Adrenal gland (tissue), 5 donors: ENCODE measurements around the gene ERBIN.

Source experiments
- POLR2A ChIP-seq, 2 donors: fragments of 450-650 bp; IDR thresholded peaks; one replicate each; pipeline ENCODE4 v1.6.1; 2017; ENCODE audit warnings: antibody characterized with exemption in 2 of 2, mild to moderate bottlenecking in 2 of 2, moderate library complexity in 1 of 2
- TF ChIP-seq, protein P1 (sequence below), 6 experiments: fragments of 450-650 bp in 4 of 6; fragments of 200-600 bp in 2 of 6; sonication (generic) in 1 of 6; IDR thresholded peaks; 1 replicate in 5 of 6; 2 replicates in 1 of 6; pipeline versions ENCODE4 v1.5.1 to v1.8.0; 2016 to 2021; ENCODE audit warnings: antibody characterized with exemption in 6 of 6, mild to moderate bottlenecking in 2 of 6, moderate library complexity in 1 of 6
- donor health status: DM: no; HTN: no; CAD: no.

GRCh38 chr5:65989158-65989557 is 62.8 kb downstream of the ERBIN start:
- TF ChIP-seq POLR2A (IDR thresholded peaks at IDR 0.05): no peak
- TF ChIP-seq, protein P1, sequence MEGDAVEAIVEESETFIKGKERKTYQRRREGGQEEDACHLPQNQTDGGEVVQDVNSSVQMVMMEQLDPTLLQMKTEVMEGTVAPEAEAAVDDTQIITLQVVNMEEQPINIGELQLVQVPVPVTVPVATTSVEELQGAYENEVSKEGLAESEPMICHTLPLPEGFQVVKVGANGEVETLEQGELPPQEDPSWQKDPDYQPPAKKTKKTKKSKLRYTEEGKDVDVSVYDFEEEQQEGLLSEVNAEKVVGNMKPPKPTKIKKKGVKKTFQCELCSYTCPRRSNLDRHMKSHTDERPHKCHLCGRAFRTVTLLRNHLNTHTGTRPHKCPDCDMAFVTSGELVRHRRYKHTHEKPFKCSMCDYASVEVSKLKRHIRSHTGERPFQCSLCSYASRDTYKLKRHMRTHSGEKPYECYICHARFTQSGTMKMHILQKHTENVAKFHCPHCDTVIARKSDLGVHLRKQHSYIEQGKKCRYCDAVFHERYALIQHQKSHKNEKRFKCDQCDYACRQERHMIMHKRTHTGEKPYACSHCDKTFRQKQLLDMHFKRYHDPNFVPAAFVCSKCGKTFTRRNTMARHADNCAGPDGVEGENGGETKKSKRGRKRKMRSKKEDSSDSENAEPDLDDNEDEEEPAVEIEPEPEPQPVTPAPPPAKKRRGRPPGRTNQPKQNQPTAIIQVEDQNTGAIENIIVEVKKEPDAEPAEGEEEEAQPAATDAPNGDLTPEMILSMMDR (IDR thresholded peaks at IDR 0.05): no peak
